Measurements from ENCODE around the gene ZNF536. TPM values are rescaled to one million over a fixed set of nuclear protein-coding genes. Genes with fewer than 3 reads are reported as not detected.

ZNF536 gene
- total and polyA plus RNA-seq, 2 donors (not counting 1 experiment from before 2014, with no cell fraction given): not detected

- no peak overlapping the region for H3K4me3 Mint-ChIP-seq
- H3K27ac Mint-ChIP-seq: no peak overlapping the region
- Histone ChIP-seq H4K20me1 (ENCODE audit: control insufficient read depth, insufficient read depth, low read length, poor library complexity, severe bottlenecking) (no peaks in the 10 kb centered on the region), H3K9me3 (ENCODE audit: control extremely low read depth in 1 of 3, control insufficient read depth in 2 of 3, insufficient read depth in 1 of 3, low read length in 2 of 3) (no peaks in the 10 kb centered on the region), H3K4me1 (ENCODE audit: control insufficient read depth in 2 of 2, insufficient read depth in 2 of 2, low read length in 2 of 2) (no peaks in the 10 kb centered on the region), H3K79me2 (ENCODE audit: control insufficient read depth, insufficient read depth, low read length) (no peaks in the 10 kb centered on the region), H2AFZ (ENCODE audit: insufficient read depth, low read depth, low read length, poor library complexity, severe bottlenecking) (no peak overlapping the region), H3K9ac (ENCODE audit: low read length) (no peak overlapping the region), H3K36me3 (replicated peaks in 1 of 2; ENCODE audit: control extremely low read depth in 1 of 2, control insufficient read depth in 1 of 2, extremely low read depth in 1 of 2, insufficient read depth in 2 of 2, low read length in 1 of 2) (no peaks in the 10 kb centered on the region), H3K4me2 (replicated peaks; ENCODE audit: low read depth, low read length, poor library complexity, severe bottlenecking) (no peak overlapping the region), H3K27me3 (replicated peaks in 1 of 4; ENCODE audit: control extremely low read depth in 1 of 4, control insufficient read depth in 3 of 4, insufficient read depth in 4 of 4, low read length in 3 of 4) (no peaks in the 10 kb centered on the region), H3K27ac (ENCODE audit: low read length in 2 of 2) (no peak overlapping the region), H3K4me3 (ENCODE audit: control extremely low read depth in 1 of 5, extremely low read depth in 1 of 5, insufficient read depth in 1 of 5, low read depth in 2 of 5, low read length in 4 of 5) (no peak overlapping the region)
- intact Hi-C loops (cut with micrococcal nuclease): no loop called here
- 100% methylated on average over 1 of the region's 2 CpGs for WGBS (ENCODE audit: insufficient coverage)
- ATAC-seq (ENCODE audit: low read depth) (no peak), DNase-seq (no peak)
- no peak for TF ChIP-seq CTCF (IDR thresholded peaks at IDR 0.05)
- no peak for TF ChIP-seq EZH2 (IDR thresholded peaks at IDR 0.05; ENCODE audit: borderline replicate concordance, insufficient read depth, low read depth, low read length, poor library complexity, severe bottlenecking)
- H3K9me3 Mint-ChIP-seq (ENCODE audit: insufficient read depth): no peaks in the 10 kb centered on the region
- POLR2A ChIA-PET: no interaction called here
- H3K4me1 Mint-ChIP-seq: no peaks in the 10 kb centered on the region
- H3K27me3 Mint-ChIP-seq: no peaks in the 10 kb centered on the region
- CTCF ChIA-PET: interaction anchor here (0.5 kb wide), 1 partner anchor 515 kb away, joined by 5 read pairs; no protein-coding TSS in a partner anchor
Observed at GRCh38 chr19:30351774-30352173, 20.4 kb upstream of the ZNF536 start.

- no peaks in the 10 kb centered on the region for H3K27me3 Mint-ChIP-seq
- no peak for ATAC-seq (ENCODE audit: low read depth)
- ChIA-PET CTCF (interaction anchor here (0.8 kb wide), 1 partner anchor 13 kb away, joined by 3 read pairs; no protein-coding TSS in a partner anchor), POLR2A (no interaction called here)
- H3K4me3 Mint-ChIP-seq: no peak overlapping the region
- H3K27me3 ChIP-seq (replicated peaks in 1 of 4; ENCODE audit: control extremely low read depth in 1 of 4, control insufficient read depth in 3 of 4, insufficient read depth in 4 of 4, low read length in 3 of 4): peaks cover 0 to under 1% (median 0%) of the 10 kb centered on the region in 4 experiments
- H3K9ac ChIP-seq (ENCODE audit: low read length): no peak overlapping the region
- no peak overlapping the region for H3K4me3 ChIP-seq (ENCODE audit: control extremely low read depth in 1 of 5, extremely low read depth in 1 of 5, insufficient read depth in 1 of 5, low read depth in 2 of 5, low read length in 4 of 5)
- 93% methylated on average over 13 of the region's 13 CpGs for WGBS (ENCODE audit: insufficient coverage)
- no peak overlapping the region for H3K4me2 ChIP-seq (replicated peaks; ENCODE audit: low read depth, low read length, poor library complexity, severe bottlenecking)
- no peaks in the 10 kb centered on the region for H4K20me1 ChIP-seq (ENCODE audit: control insufficient read depth, insufficient read depth, low read length, poor library complexity, severe bottlenecking)
- no peak overlapping the region for H2AFZ ChIP-seq (ENCODE audit: insufficient read depth, low read depth, low read length, poor library complexity, severe bottlenecking)
- no peak for DNase-seq
- no peak for TF ChIP-seq EZH2 (IDR thresholded peaks at IDR 0.05; ENCODE audit: borderline replicate concordance, insufficient read depth, low read depth, low read length, poor library complexity, severe bottlenecking)
- TF ChIP-seq CTCF (IDR thresholded peaks at IDR 0.05): no peak
- no peaks in the 10 kb centered on the region for H3K9me3 Mint-ChIP-seq (ENCODE audit: insufficient read depth)
- H3K27ac Mint-ChIP-seq: no peak overlapping the region
- no peaks in the 10 kb centered on the region for H3K79me2 ChIP-seq (ENCODE audit: control insufficient read depth, insufficient read depth, low read length)
- H3K4me1 ChIP-seq (ENCODE audit: control insufficient read depth in 2 of 2, insufficient read depth in 2 of 2, low read length in 2 of 2): no peaks in the 10 kb centered on the region
- H3K9me3 ChIP-seq (ENCODE audit: control extremely low read depth in 1 of 3, control insufficient read depth in 2 of 3, insufficient read depth in 1 of 3, low read length in 2 of 3): peaks cover 0 to 7% (median 0%) of the 10 kb centered on the region in 3 donors
- no peaks in the 10 kb centered on the region for H3K36me3 ChIP-seq (replicated peaks in 1 of 2; ENCODE audit: control extremely low read depth in 1 of 2, control insufficient read depth in 1 of 2, extremely low read depth in 1 of 2, insufficient read depth in 2 of 2, low read length in 1 of 2)
- no peak overlapping the region for H3K27ac ChIP-seq (ENCODE audit: low read length in 2 of 2)
- no peaks in the 10 kb centered on the region for H3K4me1 Mint-ChIP-seq
- intact Hi-C loops (cut with micrococcal nuclease): no loop called here
Observed at GRCh38 chr19:30353394-30353945, 18.7 kb upstream of the ZNF536 start.

Data from B cell (primary cell).